Hepatocyte (in vitro differentiated cells): ENCODE data around the gene TWF2. TPM values are rescaled to one million over a fixed set of nuclear protein-coding genes. Genes with fewer than 3 reads are reported as not detected.

Source experiments
- DNase-seq: peaks from one replicate; pipeline ENCODE4 v3.0.0-alpha.2; 2016; ENCODE audit warnings: low spot score
- H2AFZ ChIP-seq: fragments of 200-600 bp; sonication (generic); 2 replicates; pipeline ENCODE4 v1.6.0; 2016; ENCODE audit warnings: antibody characterized with exemption, mild to moderate bottlenecking
- H3K27ac ChIP-seq: fragments of 200-600 bp; sonication (generic); 2 replicates; pipeline ENCODE4 v1.5.1; 2016; ENCODE audit warnings: mild to moderate bottlenecking
- H3K27me3 ChIP-seq: fragments of 200-600 bp; sonication (generic); 2 replicates; pipeline ENCODE4 v1.6.1; 2016
- H3K36me3 ChIP-seq: fragments of 200-600 bp; sonication (generic); replicated peaks from 2 replicates; pipeline ENCODE4 v1.5.1; 2016; ENCODE audit warnings: low read depth; ENCODE audit not compliant: insufficient read depth
- H3K4me1 ChIP-seq: fragments of 200-600 bp; sonication (generic); 2 replicates; pipeline ENCODE4 v1.5.1; 2016; ENCODE audit warnings: mild to moderate bottlenecking, moderate library complexity; ENCODE audit not compliant: insufficient read depth
- H3K4me2 ChIP-seq: fragments of 200-600 bp; sonication (generic); 2 replicates; pipeline ENCODE4 v1.6.0; 2016
- H3K4me3 ChIP-seq: fragments of 200-600 bp; sonication (generic); 2 replicates; pipeline ENCODE4 v1.5.1; 2016; ENCODE audit warnings: mild to moderate bottlenecking
- H3K79me2 ChIP-seq: fragments of 200-600 bp; sonication (generic); 2 replicates; pipeline ENCODE4 v1.6.0; 2017; ENCODE audit warnings: mild to moderate bottlenecking
- H3K9me2 ChIP-seq: fragments of 200-600 bp; sonication (generic); replicated peaks from 2 replicates; pipeline ENCODE4 v1.6.0; 2017; ENCODE audit warnings: mild to moderate bottlenecking; ENCODE audit not compliant: insufficient read depth
- H3K9me3 ChIP-seq: fragments of 200-600 bp; sonication (generic); 2 replicates; pipeline ENCODE4 v1.5.1; 2016; ENCODE audit warnings: low read depth, mild to moderate bottlenecking
- H4K20me1 ChIP-seq: fragments of 200-600 bp; sonication (generic); 2 replicates; pipeline ENCODE4 v1.6.0; 2016; ENCODE audit warnings: mild to moderate bottlenecking; ENCODE audit not compliant: insufficient read depth, poor library complexity, severe bottlenecking
- EZH2 ChIP-seq: fragments of 200-600 bp; sonication (generic); IDR thresholded peaks from 2 replicates; pipeline ENCODE4 v1.6.1; 2016; ENCODE audit warnings: antibody characterized with exemption, mild to moderate bottlenecking, borderline replicate concordance
- EZH2phosphoT487 ChIP-seq: fragments of 200-600 bp; sonication (generic); IDR thresholded peaks from one replicate; pipeline ENCODE4 v1.6.1; 2018; ENCODE audit warnings: antibody characterized with exemption, mild to moderate bottlenecking, low read depth, moderate library complexity; ENCODE audit not compliant: unreplicated experiment, severe bottlenecking
- WGBS: methylation state at CpG from one replicate; pipeline ENCODE4 v1.1.6; 2016; ENCODE audit warnings: low lambda C conversion rate; ENCODE audit errors: missing lambda C conversion rate; 5-methylcytosine and 5-hydroxymethylcytosine counted together
- polyA plus RNA-seq: library from polyadenylated mRNA; unstranded; fragments of >200 nt; fragmentation: Nextera tagmentation; extraction: Ambion mirVana; gene quantifications from 2 replicates; pipeline ENCODE4 v1.2.1, GENCODE V29; 2016
- total RNA-seq: library from RNA; depleted of rRNA; stranded (reverse); fragments of >200 nt; gene quantifications from 2 replicates; pipeline ENCODE4 v1.2.3, GENCODE V29; 2014
- TF ChIP-seq, protein P1 (sequence below): fragments of 200-600 bp; sonication (generic); IDR thresholded peaks from 2 replicates; pipeline ENCODE4 v1.5.1; 2016; ENCODE audit warnings: antibody characterized with exemption, mild to moderate bottlenecking; ENCODE audit not compliant: poor library complexity

Gene TWF2
- total and polyA plus RNA-seq, 2 experiments from 2014 or later: 47.4 to 52.5 TPM

DNA sequence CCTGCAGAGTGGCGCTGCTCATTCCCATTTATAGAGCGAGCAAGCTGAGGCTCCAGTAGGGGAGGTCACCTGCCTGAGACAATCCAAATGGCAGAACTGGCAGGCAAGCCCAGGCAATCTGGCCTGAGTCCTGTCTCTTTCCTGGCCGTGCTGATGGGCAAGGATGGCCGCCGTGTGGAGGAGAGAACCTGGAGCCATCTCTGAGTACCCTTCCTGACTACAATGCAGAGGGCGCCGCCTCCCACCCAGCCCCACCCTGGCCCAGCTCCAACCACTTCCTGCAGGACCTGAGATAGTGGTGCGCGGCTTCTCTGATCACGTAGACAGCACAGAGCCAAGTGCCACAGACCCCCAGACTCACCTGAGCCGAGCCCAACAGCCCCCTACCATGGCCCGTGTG lies 20.5 kb downstream of the TWF2 start:
- 97% methylated on average over 10 of the region's 12 CpGs for WGBS
- Histone ChIP-seq H4K20me1 (no peaks in the 10 kb centered on the region), H3K27ac (no peak overlapping the region), H3K79me2 (no peaks in the 10 kb centered on the region), H3K9me3 (no peaks in the 10 kb centered on the region), H3K9me2 (no peaks in the 10 kb centered on the region), H3K4me3 (no peak overlapping the region), H3K4me2 (no peak overlapping the region), H3K36me3 (no peaks in the 10 kb centered on the region), H2AFZ (no peak overlapping the region), H3K4me1 (peaks cover 17% of the 10 kb centered on the region), H3K27me3 (no peaks in the 10 kb centered on the region)
- no peak for DNase-seq
- TF ChIP-seq EZH2 (no peak), EZH2phosphoT487 (no peak)
- TF ChIP-seq, protein P1, sequence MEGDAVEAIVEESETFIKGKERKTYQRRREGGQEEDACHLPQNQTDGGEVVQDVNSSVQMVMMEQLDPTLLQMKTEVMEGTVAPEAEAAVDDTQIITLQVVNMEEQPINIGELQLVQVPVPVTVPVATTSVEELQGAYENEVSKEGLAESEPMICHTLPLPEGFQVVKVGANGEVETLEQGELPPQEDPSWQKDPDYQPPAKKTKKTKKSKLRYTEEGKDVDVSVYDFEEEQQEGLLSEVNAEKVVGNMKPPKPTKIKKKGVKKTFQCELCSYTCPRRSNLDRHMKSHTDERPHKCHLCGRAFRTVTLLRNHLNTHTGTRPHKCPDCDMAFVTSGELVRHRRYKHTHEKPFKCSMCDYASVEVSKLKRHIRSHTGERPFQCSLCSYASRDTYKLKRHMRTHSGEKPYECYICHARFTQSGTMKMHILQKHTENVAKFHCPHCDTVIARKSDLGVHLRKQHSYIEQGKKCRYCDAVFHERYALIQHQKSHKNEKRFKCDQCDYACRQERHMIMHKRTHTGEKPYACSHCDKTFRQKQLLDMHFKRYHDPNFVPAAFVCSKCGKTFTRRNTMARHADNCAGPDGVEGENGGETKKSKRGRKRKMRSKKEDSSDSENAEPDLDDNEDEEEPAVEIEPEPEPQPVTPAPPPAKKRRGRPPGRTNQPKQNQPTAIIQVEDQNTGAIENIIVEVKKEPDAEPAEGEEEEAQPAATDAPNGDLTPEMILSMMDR: no peak

DNA sequence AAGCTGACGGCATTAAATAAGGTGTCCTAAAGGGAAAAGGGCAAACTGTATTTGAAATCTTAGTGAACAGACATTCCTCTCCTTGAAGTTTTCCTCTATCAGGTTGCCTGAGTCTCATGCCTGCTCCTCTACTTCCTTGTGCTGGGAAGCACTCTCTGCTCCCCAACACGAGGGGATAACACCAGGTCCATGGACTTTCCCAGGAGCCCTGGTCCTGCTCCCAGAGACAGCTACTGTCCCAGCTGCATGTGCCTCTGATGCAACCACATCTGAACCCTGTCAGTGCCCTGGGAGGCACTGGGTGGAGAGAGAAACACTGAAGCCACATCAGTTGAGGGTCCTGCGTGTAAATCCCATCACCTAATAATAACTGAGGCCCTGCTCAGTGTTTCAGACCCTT lies 20.9 kb downstream of the TWF2 start:
- Histone ChIP-seq H3K27me3 (no peaks in the 10 kb centered on the region), H3K36me3 (no peaks in the 10 kb centered on the region), H4K20me1 (no peaks in the 10 kb centered on the region), H3K27ac (no peak overlapping the region), H3K79me2 (no peaks in the 10 kb centered on the region), H3K9me2 (no peaks in the 10 kb centered on the region), H3K4me2 (no peak overlapping the region), H2AFZ (no peak overlapping the region), H3K4me3 (no peak overlapping the region), H3K4me1 (peaks cover 17% of the 10 kb centered on the region), H3K9me3 (no peaks in the 10 kb centered on the region)
- 81% methylated on average over 3 of the region's 3 CpGs for WGBS
- TF ChIP-seq, protein P1: no peak
- TF ChIP-seq EZH2 (no peak), EZH2phosphoT487 (no peak)
- no peak for DNase-seq

DNA sequence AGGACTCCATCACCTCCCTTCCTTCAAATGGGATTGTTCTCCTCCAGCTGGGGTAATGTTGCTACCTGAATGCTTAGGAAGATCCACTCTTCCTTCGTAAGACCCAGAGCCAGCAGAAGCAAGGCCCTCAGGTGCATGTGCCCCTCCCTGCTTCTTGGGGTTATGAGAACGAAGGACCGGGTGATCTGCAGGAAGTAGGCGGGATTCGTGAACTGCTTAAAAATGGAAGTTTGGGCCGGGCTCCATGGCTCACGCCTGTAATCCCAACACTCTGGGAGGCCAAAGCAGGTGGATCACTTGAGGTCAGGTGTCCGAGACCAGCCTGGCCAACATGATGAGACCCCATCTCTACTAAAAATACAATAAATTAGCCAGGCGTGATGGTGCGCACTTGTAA lies 21.6 kb downstream of the TWF2 start:
- Histone ChIP-seq H3K9me3 (no peaks in the 10 kb centered on the region), H2AFZ (no peak overlapping the region), H3K9me2 (no peaks in the 10 kb centered on the region), H3K4me3 (no peak overlapping the region), H3K4me1 (peaks cover 17% of the 10 kb centered on the region), H3K27ac (peak overlapping the region; percentile 55), H3K27me3 (no peaks in the 10 kb centered on the region), H3K79me2 (no peaks in the 10 kb centered on the region), H3K36me3 (no peaks in the 10 kb centered on the region), H4K20me1 (no peaks in the 10 kb centered on the region), H3K4me2 (no peak overlapping the region)
- DNase-seq: no peak
- TF ChIP-seq EZH2phosphoT487: no peak
- no peak for TF ChIP-seq EZH2
- TF ChIP-seq, protein P1: no peak
- 85% methylated on average over 10 of the region's 10 CpGs for WGBS
